ENCODE data around the gene UCHL3. TPM values are rescaled to one million over a fixed set of nuclear protein-coding genes. Genes with fewer than 3 reads are reported as not detected.

The UCHL3 gene
- total and polyA plus RNA-seq, 2 of the 8 experiments (the other 6 are each of a cell fraction or from before 2014, with no cell fraction given): 33.0 to 61.1 TPM

DNA sequence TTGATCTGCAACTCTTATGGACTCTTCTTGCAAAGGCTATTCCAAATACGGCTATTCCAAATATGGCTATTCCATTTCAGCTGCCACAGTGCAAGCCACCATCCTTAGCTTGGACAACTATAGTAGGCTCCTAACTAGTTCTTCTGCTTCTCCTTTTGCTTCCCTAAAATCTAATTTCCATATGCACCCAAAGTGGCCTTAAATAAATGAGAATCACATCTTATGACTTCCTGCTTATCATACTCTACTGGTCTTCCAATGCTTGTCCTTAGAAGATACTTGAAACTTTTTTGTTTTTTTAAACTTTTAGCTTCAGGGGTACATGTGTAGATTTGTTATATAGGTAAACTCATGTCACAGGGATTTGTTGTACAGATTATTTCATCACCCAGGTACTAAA is 4.9 kb downstream of the UCHL3 start:
- no peaks in the 10 kb centered on the region for H3K9me3 ChIP-seq (ENCODE audit: insufficient read depth in 2 of 2, low read depth in 1 of 2, low read length in 1 of 2)
- no peak overlapping the region for H3K18ac ChIP-seq (ENCODE audit: extremely low read depth, low read length)
- H3K36me3 ChIP-seq (ENCODE audit: control insufficient read depth in 2 of 4, insufficient read depth in 4 of 4, low read length in 3 of 4): peaks cover 0 to 6% (median 5%) of the 10 kb centered on the region in 4 experiments; a peak in 4 of 8 replicates
- H3K14ac ChIP-seq (ENCODE audit: insufficient read length): no peak overlapping the region
- H3K4me1 ChIP-seq (replicated peaks in 1 of 4; ENCODE audit: control insufficient read depth in 3 of 4, insufficient read depth in 4 of 4, low read length in 3 of 4): 0 out of 7 replicates have a peak, but pooled peaks cover 0 to 3% (median 0%) of the 10 kb centered on the region in 4 experiments
- H3K23ac ChIP-seq (ENCODE audit: insufficient read length): no peak overlapping the region
- no peak overlapping the region for H2BK12ac ChIP-seq (ENCODE audit: low read depth, low read length)
- peaks cover 4% of the 10 kb centered on the region for H3K23me2 ChIP-seq (ENCODE audit: low read depth, low read length)
- no peak overlapping the region for H2BK5ac ChIP-seq (ENCODE audit: low read depth, low read length)
- H3K56ac ChIP-seq (replicated peaks; ENCODE audit: insufficient read length, low read depth, low read length): no peak overlapping the region
- no peak overlapping the region for H2BK120ac ChIP-seq (replicated peaks; ENCODE audit: low read depth, low read length)
- no peak overlapping the region for H2AFZ ChIP-seq (ENCODE audit: low read length)
- peaks cover 0 to 36% of the 10 kb centered on the region in 2 experiments; a peak in 2 of 4 replicates for H3K79me2 ChIP-seq (ENCODE audit: control insufficient read depth in 1 of 2, insufficient read depth in 2 of 2, low read length in 2 of 2)
- H3K9ac ChIP-seq (replicated peaks in 1 of 4; ENCODE audit: extremely low read depth in 1 of 4, low read depth in 3 of 4, low read length in 3 of 4): peak overlapping the region in 1 of 4 experiments; percentile 34; a peak in 1 of 7 replicates
- no peak for FAIRE-seq
- no peaks in the 10 kb centered on the region for H3K27me3 ChIP-seq (replicated peaks in 1 of 4; ENCODE audit: control insufficient read depth in 3 of 4, extremely low read depth in 1 of 4, insufficient read depth in 3 of 4, low read length in 3 of 4)
- H3K4me3 ChIP-seq (ENCODE audit: extremely low read depth in 1 of 4, insufficient read depth in 2 of 4, low read depth in 3 of 4, low read length in 4 of 4): no peak overlapping the region
- no peak overlapping the region for H3K4me2 ChIP-seq (ENCODE audit: insufficient read depth in 1 of 2, low read depth in 2 of 2, low read length in 2 of 2)
- DNase-seq (ENCODE audit: low read depth in 1 of 2, low spot score in 2 of 2): no peak
- no peak overlapping the region for H3K4ac ChIP-seq (replicated peaks; ENCODE audit: insufficient read length, low read depth, low read length)
- ChIA-PET POLR2A (ENCODE audit: partially characterized antibody) (interaction anchor here (0.7 to 1.2 kb wide), 2 partner anchors 17 to 1666 kb away, joined by 4 read pairs; partner anchors contain the start of gene COMMD6), CTCF (ENCODE audit: partially characterized antibody) (interaction anchor here (0.7 kb wide), 1 partner anchor 72 kb away, joined by 5 read pairs; the partner anchor contains the start of gene TBC1D4)
- 91% methylated on average over 1 of the region's 1 CpG; no CpG with 5 or more reads in 1 of the 2 experiments for WGBS, 2 experiments (ENCODE audit: extremely low coverage in 1 of 2, insufficient coverage in 1 of 2, insufficient read length in 1 of 2, insufficient replicate concordance in 2 of 2, low coverage in 1 of 2, low lambda C conversion rate in 2 of 2, missing lambda C conversion rate in 1 of 2)
- no peak overlapping the region for H3K27ac ChIP-seq (ENCODE audit: low read depth, low read length)
- no peak overlapping the region for H4K5ac ChIP-seq (ENCODE audit: insufficient read length, low read depth, low read length)
- H2BK20ac ChIP-seq (ENCODE audit: low read length): no peak overlapping the region
- H2AK5ac ChIP-seq (ENCODE audit: low read depth, low read length): no peak overlapping the region
- H4K91ac ChIP-seq (replicated peaks; ENCODE audit: insufficient read length, low read length): no peak overlapping the region
- H4K8ac ChIP-seq (ENCODE audit: extremely low read depth, insufficient read depth, low read length): no peak overlapping the region
- H3K79me1 ChIP-seq (ENCODE audit: low read depth, low read length): no peaks in the 10 kb centered on the region; the same call in 1 of the 2 replicates
- no peak overlapping the region for H2BK15ac ChIP-seq (ENCODE audit: low read length)
- no peaks in the 10 kb centered on the region for H4K20me1 ChIP-seq (replicated peaks in 1 of 2; ENCODE audit: control insufficient read depth in 1 of 2, insufficient read depth in 2 of 2, low read length in 2 of 2)
- no peak for TF ChIP-seq KDM1A (IDR thresholded peaks at IDR 0.05; ENCODE audit: borderline replicate concordance, low read length)
- TF ChIP-seq RNF2 (IDR thresholded peaks at IDR 0.05; ENCODE audit: borderline replicate concordance, low read depth, low read length, missing control alignments, poor library complexity, severe bottlenecking): no peak
- TF ChIP-seq POU5F1 (IDR thresholded peaks at IDR 0.05; ENCODE audit: low read depth, low read length): no peak
- TF ChIP-seq HDAC2 (IDR thresholded peaks at IDR 0.05; ENCODE audit: borderline replicate concordance in 1 of 2, low read depth in 2 of 2, low read length in 2 of 2): no peak
- TF ChIP-seq NRF1 (IDR thresholded peaks at IDR 0.05; ENCODE audit: low read depth, low read length): no peak
- TF ChIP-seq BCL11A (IDR thresholded peaks at IDR 0.05; ENCODE audit: low read depth in 2 of 2, low read length in 2 of 2): no peak
- TF ChIP-seq TEAD4 (IDR thresholded peaks at IDR 0.05; ENCODE audit: low read depth, low read length): no peak
- no peak for TF ChIP-seq JUND (IDR thresholded peaks at IDR 0.05; ENCODE audit: low read length)
- no peak for TF ChIP-seq CTCF (IDR thresholded peaks at IDR 0.05; ENCODE audit: control extremely low read depth in 1 of 3, insufficient read depth in 1 of 3, low read depth in 1 of 3, low read length in 3 of 3)

All from H1 (cell line).